H9 (cell line): ENCODE results near the gene WHRN. TPM values are rescaled to one million over a fixed set of nuclear protein-coding genes. Genes with fewer than 3 reads are reported as not detected.

Source experiments
- DNase-seq: peaks from one replicate; pipeline ENCODE4 v3.0.0-alpha.2; 2017
- H2AFZ ChIP-seq: one replicate; pipeline ENCODE4 v1.6.1; 2013; ENCODE audit warnings: mild to moderate bottlenecking, low read length, control low read depth, moderate library complexity
- H2AK5ac ChIP-seq: 2 replicates; pipeline ENCODE4 v1.6.1; 2013; ENCODE audit warnings: low read length, control low read depth, mixed read lengths; ENCODE audit not compliant: insufficient read length
- H2BK120ac ChIP-seq: one replicate; pipeline ENCODE4 v1.6.1; 2013; ENCODE audit warnings: low read depth, mild to moderate bottlenecking, low read length, control low read depth, inconsistent platforms; ENCODE audit not compliant: poor library complexity, severe bottlenecking
- H2BK12ac ChIP-seq: 2 replicates; pipeline ENCODE4 v1.6.1; 2013; ENCODE audit warnings: low read length, control low read depth, mixed read lengths, low read depth; ENCODE audit not compliant: insufficient read length
- H2BK15ac ChIP-seq: 2 replicates; pipeline ENCODE4 v1.6.1; 2013; ENCODE audit warnings: low read depth, low read length, control low read depth
- H2BK20ac ChIP-seq: one replicate; pipeline ENCODE4 v1.6.1; 2013; ENCODE audit warnings: low read depth, mild to moderate bottlenecking, low read length, control low read depth, inconsistent platforms; ENCODE audit not compliant: poor library complexity, severe bottlenecking
- H2BK5ac ChIP-seq: 2 replicates; pipeline ENCODE4 v1.6.1; 2013; ENCODE audit warnings: low read length, control low read depth, mixed read lengths; ENCODE audit not compliant: insufficient read length
- H3K14ac ChIP-seq: 2 replicates; pipeline ENCODE4 v1.6.1; 2013; ENCODE audit warnings: low read length, control low read depth; ENCODE audit not compliant: insufficient read depth
- H3K18ac ChIP-seq: 2 replicates; pipeline ENCODE4 v1.6.1; 2013; ENCODE audit warnings: low read depth, mild to moderate bottlenecking, mixed read lengths, low read length, control low read depth; ENCODE audit not compliant: insufficient read length
- H3K23ac ChIP-seq: 2 replicates; pipeline ENCODE4 v1.6.1; 2013; ENCODE audit warnings: low read length, control low read depth, mixed read lengths, low read depth; ENCODE audit not compliant: insufficient read length
- H3K23me2 ChIP-seq: 2 replicates; pipeline ENCODE4 v1.6.1; 2013; ENCODE audit warnings: low read depth, mild to moderate bottlenecking, mixed read lengths, low read length, control low read depth; ENCODE audit not compliant: insufficient read length, poor library complexity, severe bottlenecking
- H3K27ac ChIP-seq: 2 replicates; pipeline ENCODE4 v1.5.1; 2013; ENCODE audit warnings: low read length, control low read depth, mixed read lengths, low read depth; ENCODE audit not compliant: insufficient read length
- H3K27me3 ChIP-seq: 2 replicates; pipeline ENCODE4 v1.6.1; 2013; ENCODE audit warnings: low read length, control low read depth, inconsistent platforms; ENCODE audit not compliant: insufficient read depth
- H3K4ac ChIP-seq: 2 replicates; pipeline ENCODE4 v1.6.1; 2013; ENCODE audit warnings: low read depth, mild to moderate bottlenecking, control low read depth, inconsistent platforms, low read length, moderate library complexity
- H3K4me1 ChIP-seq: 2 replicates; pipeline ENCODE4 v1.6.1; 2013; ENCODE audit warnings: low read length, control low read depth, inconsistent platforms; ENCODE audit not compliant: insufficient read depth
- H3K4me2 ChIP-seq: 2 replicates; pipeline ENCODE4 v1.6.1; 2013; ENCODE audit warnings: low read length, control low read depth, mixed read lengths; ENCODE audit not compliant: insufficient read length, insufficient read depth
- H3K56ac ChIP-seq: 2 replicates; pipeline ENCODE4 v1.6.1; 2013; ENCODE audit warnings: low read depth, mild to moderate bottlenecking, mixed read lengths, low read length, control low read depth; ENCODE audit not compliant: insufficient read length
- H3K79me1 ChIP-seq: 2 replicates; pipeline ENCODE4 v1.6.1; 2013; ENCODE audit warnings: low read depth, mild to moderate bottlenecking, moderate library complexity, low read length, control low read depth, inconsistent platforms; ENCODE audit not compliant: insufficient read depth, poor library complexity, severe bottlenecking
- H3K79me2 ChIP-seq: 2 replicates; pipeline ENCODE4 v1.6.1; 2013; ENCODE audit warnings: low read length, control low read depth, inconsistent platforms; ENCODE audit not compliant: insufficient read depth
- H3K9ac ChIP-seq: 2 replicates; pipeline ENCODE4 v1.6.1; 2013; ENCODE audit warnings: low read length, control low read depth, mixed read lengths; ENCODE audit not compliant: insufficient read length; ENCODE audit errors: extremely low read depth
- H3K9me3 ChIP-seq: one replicate; pipeline ENCODE4 v1.6.1; 2013; ENCODE audit warnings: low read depth, low read length, inconsistent platforms; ENCODE audit not compliant: control insufficient read depth
- H3T11ph ChIP-seq: one replicate; pipeline ENCODE4 v1.6.1; 2013; ENCODE audit warnings: mild to moderate bottlenecking, low read length, control low read depth, inconsistent platforms
- H4K20me1 ChIP-seq: one replicate; pipeline ENCODE4 v1.6.1; 2013; ENCODE audit not compliant: control insufficient read depth, insufficient read length, insufficient read depth
- H4K5ac ChIP-seq: 2 replicates; pipeline ENCODE4 v1.6.1; 2013; ENCODE audit warnings: low read depth, mild to moderate bottlenecking, mixed read lengths, low read length, control low read depth; ENCODE audit not compliant: insufficient read length
- H4K8ac ChIP-seq: replicated peaks from 2 replicates; pipeline ENCODE4 v1.6.1; 2013; ENCODE audit warnings: low read length, control low read depth, mixed read lengths, low read depth; ENCODE audit not compliant: insufficient read length
- H4K91ac ChIP-seq: 2 replicates; pipeline ENCODE4 v1.6.1; 2013; ENCODE audit warnings: low read depth, mild to moderate bottlenecking, moderate library complexity, mixed read lengths, low read length, control low read depth; ENCODE audit not compliant: insufficient read length
- H3K27ac Mint-ChIP-seq, 3 experiments: 2 replicates in 2 of 3; 3 replicates in 1 of 3; pipeline ENCODE4 v1.8.0; 2020 to 2021; ENCODE audit warnings: mixed read lengths in 3 of 3, mild to moderate bottlenecking in 1 of 3, moderate library complexity in 1 of 3
- H3K27me3 Mint-ChIP-seq: 2 replicates; pipeline ENCODE4 v1.8.0; 2021; ENCODE audit warnings: low read depth, mild to moderate bottlenecking, moderate library complexity, mixed read lengths
- H3K36me3 Mint-ChIP-seq, 3 experiments: 2 replicates in 2 of 3; 3 replicates in 1 of 3; pipeline ENCODE4 v1.8.0; 2020 to 2021; ENCODE audit warnings: low read depth in 3 of 3, mixed read lengths in 3 of 3; ENCODE audit not compliant: insufficient read depth in 1 of 3
- H3K4me1 Mint-ChIP-seq, 2 experiments: 2 replicates each; pipeline ENCODE4 v1.8.0; 2020; ENCODE audit warnings: mixed read lengths in 2 of 2
- H3K4me3 Mint-ChIP-seq, 2 experiments: 2 replicates in 1 of 2; 3 replicates in 1 of 2; pipeline ENCODE4 v1.8.0; 2020 to 2021; ENCODE audit warnings: mild to moderate bottlenecking in 2 of 2, mixed read lengths in 2 of 2, moderate library complexity in 1 of 2
- H3K9me3 Mint-ChIP-seq, 2 experiments: 2 replicates in 1 of 2; 3 replicates in 1 of 2; pipeline ENCODE4 v1.8.0; 2020; ENCODE audit warnings: mild to moderate bottlenecking in 2 of 2, mixed read lengths in 2 of 2, moderate library complexity in 1 of 2
- CTCF ChIP-seq: fragments of 200-600 bp; sonication (generic); conservative IDR thresholded peaks from 3 replicates; pipeline ENCODE4 v1.8.0; 2021; ENCODE audit warnings: antibody characterized with exemption, mild to moderate bottlenecking
- WGBS: extraction: QIAGEN DNeasy Blood & Tissue Kit; methylation state at CpG from one replicate; pipeline ENCODE4 v1.1.7; 2013; ENCODE audit warnings: missing lambda C conversion rate, low lambda C conversion rate, mixed read lengths; ENCODE audit not compliant: insufficient read length; ENCODE audit errors: extremely low coverage; 5-methylcytosine and 5-hydroxymethylcytosine counted together
- total RNA-seq: library from RNA; stranded (reverse); gene quantifications from 2 replicates; pipeline ENCODE4 v1.2.1, GENCODE V29; 2021

The WHRN gene
- total RNA-seq, 1 experiment from 2014 or later: 2.2 TPM

- Histone ChIP-seq H2BK120ac (no peak overlapping the region), H3K4me1 (peaks cover 5% of the 10 kb centered on the region; the same call in 1 of the 2 replicates), H3K56ac (no peak overlapping the region), H3K9me3 (no peaks in the 10 kb centered on the region), H3K27me3 (no peaks in the 10 kb centered on the region), H3K79me1 (no peaks in the 10 kb centered on the region), H2BK15ac (no peak overlapping the region), H3K14ac (no peak overlapping the region), H4K91ac (no peak overlapping the region), H3K9ac (no peak overlapping the region), H4K20me1 (no peaks in the 10 kb centered on the region), H2AFZ (no peak overlapping the region), H3K18ac (no peak overlapping the region), H2AK5ac (no peak overlapping the region), H3K4me2 (no peak overlapping the region), H3K27ac (no peak overlapping the region), H3K4ac (no peak overlapping the region), H2BK20ac (no peak overlapping the region), H3K79me2 (no peaks in the 10 kb centered on the region), H3K23ac (no peak overlapping the region), H2BK12ac (no peak overlapping the region), H4K8ac (no peak overlapping the region), H4K5ac (no peak overlapping the region), H3K23me2 (no peaks in the 10 kb centered on the region), H3T11ph (no peak overlapping the region), H2BK5ac (no peak overlapping the region)
- WGBS: no CpG with 5 or more reads among the region's 5 CpGs
- no peaks in the 10 kb centered on the region for H3K9me3 Mint-ChIP-seq
- no peak overlapping the region for H3K4me3 Mint-ChIP-seq
- peaks cover 0 to 2% (median 0%) of the 10 kb centered on the region in 3 experiments; a peak in 2 of 7 replicates for H3K36me3 Mint-ChIP-seq
- no peak overlapping the region for H3K27ac Mint-ChIP-seq
- peaks cover 8% of the 10 kb centered on the region; the same call in 1 of the 2 replicates for H3K27me3 Mint-ChIP-seq
- TF ChIP-seq CTCF: no peak
- peaks cover 30 to 42% of the 10 kb centered on the region in 2 experiments for H3K4me1 Mint-ChIP-seq
- DNase-seq: no peak
Observed at GRCh38 chr9:114462791-114463190, 42.5 kb downstream of the WHRN start.
